ENCODE data around the gene CT47A1. TPM values are rescaled to one million over a fixed set of nuclear protein-coding genes. Genes with fewer than 3 reads are reported as not detected.
"Not testable (repeated sequence)": the region's sequence is repeated elsewhere in the genome, so short reads cannot be mapped to it uniquely, and the experiment has no call there.

Gene CT47A1
- total RNA-seq: not detected

GRCh38 chrX:120985660-120986059, at the start of gene CT47A1:
Gene CT47A1, minus strand, starts transcription at chrX:120985760. Its CDS starts 231 bp downstream, at chrX:120985529.
- not testable (repeated sequence) for DNase-seq (ENCODE audit: low spot score in 2 of 2); H3K4me3 ChIP-seq; H3K27me3 ChIP-seq; H3K27ac ChIP-seq; H3K36me3 ChIP-seq; H3K9me3 ChIP-seq; H3K4me1 ChIP-seq
- WGBS: no CpG with 5 or more reads among the region's 8 CpGs

- H3K27ac ChIP-seq: no peak overlapping the region
- H3K27me3 ChIP-seq: no peaks in the 10 kb centered on the region
- H3K4me1 ChIP-seq: no peaks in the 10 kb centered on the region
- no peak for TF ChIP-seq POLR2A (IDR thresholded peaks at IDR 0.05)
- TF ChIP-seq EP300 (IDR thresholded peaks at IDR 0.05): no peak
- TF ChIP-seq POLR2AphosphoS5 (IDR thresholded peaks at IDR 0.05): no peak
- no peak for TF ChIP-seq CTCF (IDR thresholded peaks at IDR 0.05)
- H3K36me3 ChIP-seq: no peaks in the 10 kb centered on the region
- H3K4me3 ChIP-seq: no peak overlapping the region
- DNase-seq (ENCODE audit: low spot score in 2 of 2): no peak
- H3K9me3 ChIP-seq: no peaks in the 10 kb centered on the region
- 43% methylated on average over 2 of the region's 2 CpGs for WGBS
These were observed 47.0 kb upstream of the CT47A1 start for GRCh38 chrX:121032531-121032930.

DNA sequence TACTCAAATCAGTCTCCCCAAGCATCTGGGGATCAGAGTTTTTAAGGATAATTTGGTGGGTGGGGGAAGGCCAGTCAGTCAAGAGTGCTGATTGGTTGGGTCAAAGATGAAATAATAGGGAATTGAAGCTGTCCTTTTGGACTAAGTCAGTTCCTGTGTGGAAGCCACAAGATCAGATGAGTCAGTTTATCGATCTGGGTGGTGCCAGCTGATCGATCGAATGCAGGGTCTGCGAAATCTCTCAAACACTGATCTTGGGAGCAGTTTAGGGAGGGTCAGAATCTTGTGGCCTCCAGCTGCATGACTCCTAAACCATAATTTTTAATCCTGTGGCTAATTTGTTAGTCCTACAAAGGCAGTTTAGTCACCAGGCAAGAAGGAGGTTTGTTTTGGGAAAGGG, 44.5 kb upstream of the CT47A1 start:
- no peak for TF ChIP-seq CTCF (IDR thresholded peaks at IDR 0.05)
- no peak for TF ChIP-seq EP300 (IDR thresholded peaks at IDR 0.05)
- no peak for TF ChIP-seq POLR2A (IDR thresholded peaks at IDR 0.05)
- no peak for TF ChIP-seq POLR2AphosphoS5 (IDR thresholded peaks at IDR 0.05)
- 78% methylated on average over 4 of the region's 4 CpGs for WGBS
- H3K27me3 ChIP-seq: no peaks in the 10 kb centered on the region
- no peaks in the 10 kb centered on the region for H3K4me1 ChIP-seq
- H3K4me3 ChIP-seq: no peak overlapping the region
- no peak for DNase-seq (ENCODE audit: low spot score in 2 of 2)
- no peak overlapping the region for H3K27ac ChIP-seq
- no peaks in the 10 kb centered on the region for H3K9me3 ChIP-seq
- H3K36me3 ChIP-seq: no peaks in the 10 kb centered on the region

- TF ChIP-seq CTCF (IDR thresholded peaks at IDR 0.05): no peak
- TF ChIP-seq POLR2A (IDR thresholded peaks at IDR 0.05): no peak
- TF ChIP-seq POLR2AphosphoS5 (IDR thresholded peaks at IDR 0.05): no peak
- no peak for TF ChIP-seq EP300 (IDR thresholded peaks at IDR 0.05)
- no peak overlapping the region for H3K27ac ChIP-seq
These were observed 42.9 kb upstream of the CT47A1 start for GRCh38 chrX:121028419-121028818.

DNA sequence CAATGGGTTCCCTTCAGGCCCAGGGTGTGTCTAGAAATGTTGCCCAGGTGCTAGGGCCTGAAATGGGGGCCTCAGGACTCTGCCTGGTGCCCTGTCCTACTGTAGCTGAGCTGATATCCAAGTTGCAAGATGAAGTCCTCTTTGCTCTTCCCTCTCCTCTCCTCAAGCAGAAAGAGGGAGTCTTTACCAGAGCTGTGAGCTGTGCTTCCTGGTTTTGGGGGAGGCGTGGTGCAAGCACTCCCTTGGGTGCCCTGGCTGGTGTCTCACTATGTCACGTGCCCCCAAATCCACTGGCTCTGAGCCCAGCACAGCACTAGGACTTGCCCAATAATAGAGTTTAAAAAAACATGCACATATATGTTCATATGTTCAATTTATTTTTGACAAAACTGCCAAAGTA, 29.3 kb upstream of the CT47A1 start:
- Histone ChIP-seq H3K4me3 (no peak overlapping the region), H3K27me3 (no peaks in the 10 kb centered on the region), H3K4me1 (no peaks in the 10 kb centered on the region), H3K27ac (no peak overlapping the region), H3K9me3 (no peaks in the 10 kb centered on the region), H3K36me3 (no peaks in the 10 kb centered on the region)
- 47% methylated on average over 2 of the region's 2 CpGs for WGBS
- no peak for TF ChIP-seq CTCF (IDR thresholded peaks at IDR 0.05)
- TF ChIP-seq POLR2AphosphoS5 (IDR thresholded peaks at IDR 0.05): no peak
- TF ChIP-seq EP300 (IDR thresholded peaks at IDR 0.05): no peak
- TF ChIP-seq POLR2A (IDR thresholded peaks at IDR 0.05): no peak
- DNase-seq (ENCODE audit: low spot score in 2 of 2): no peak

More at GRCh38 chrX:121028419-121028818, 42.9 kb upstream of the CT47A1 start:
- no peak for DNase-seq (ENCODE audit: low spot score in 2 of 2)
- no peaks in the 10 kb centered on the region for H3K36me3 ChIP-seq
- WGBS: 67% methylated on average over 1 of the region's 1 CpG
- no peak overlapping the region for H3K4me3 ChIP-seq
- H3K27me3 ChIP-seq: no peaks in the 10 kb centered on the region
- no peaks in the 10 kb centered on the region for H3K9me3 ChIP-seq
- H3K4me1 ChIP-seq: no peaks in the 10 kb centered on the region

DNA sequence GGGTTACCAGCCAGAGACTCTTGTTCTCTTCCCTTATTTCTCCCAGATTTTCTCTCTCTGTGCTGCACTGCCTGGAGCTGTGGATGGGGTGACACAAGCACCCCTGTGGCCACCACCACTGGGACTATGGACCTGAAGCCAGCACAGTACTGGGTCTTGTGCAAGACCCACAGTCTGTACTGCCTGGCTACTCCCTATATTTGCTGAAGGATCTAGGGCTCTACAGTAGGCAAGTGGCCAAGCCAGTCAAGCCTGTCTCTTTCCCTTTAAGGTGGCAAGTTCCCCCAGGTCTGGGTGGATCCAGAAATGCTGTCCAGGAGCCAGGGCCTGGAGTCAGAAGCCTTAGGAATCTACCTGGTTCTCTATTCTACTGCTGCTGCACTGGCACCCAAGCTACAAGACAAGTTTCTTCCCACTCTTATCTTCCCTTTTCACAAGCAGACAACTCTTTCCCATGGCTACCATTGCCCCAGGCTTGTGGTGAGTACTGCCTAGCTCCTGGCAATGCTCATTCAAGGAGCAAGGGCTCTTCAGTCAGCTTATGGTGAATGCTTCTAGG, 28.4 kb upstream of the CT47A1 start:
- no peak overlapping the region for H3K4me3 ChIP-seq
- no peaks in the 10 kb centered on the region for H3K4me1 ChIP-seq
- TF ChIP-seq POLR2AphosphoS5 (IDR thresholded peaks at IDR 0.05): no peak
- no peak for TF ChIP-seq EP300 (IDR thresholded peaks at IDR 0.05)
- no peak for TF ChIP-seq POLR2A (IDR thresholded peaks at IDR 0.05)
- TF ChIP-seq CTCF (IDR thresholded peaks at IDR 0.05): no peak
- DNase-seq (ENCODE audit: low spot score in 2 of 2): no peak
- no peaks in the 10 kb centered on the region for H3K27me3 ChIP-seq
- no peaks in the 10 kb centered on the region for H3K36me3 ChIP-seq
- H3K9me3 ChIP-seq: no peaks in the 10 kb centered on the region
- no peak overlapping the region for H3K27ac ChIP-seq

All from suprapubic skin (tissue), 4 donors.